Ishikawa (cell line): ENCODE measurements around the gene ITGA1.

Experiments used
- CEBPB ChIP-seq: IDR thresholded peaks from 2 replicates; pipeline ENCODE4 v1.6.1; 2012
- CREB1 ChIP-seq: IDR thresholded peaks from 2 replicates; pipeline ENCODE4 v1.6.1; 2012; ENCODE audit warnings: low read depth
- EGR1 ChIP-seq: IDR thresholded peaks from 2 replicates; pipeline ENCODE4 v1.6.1; 2012
- EP300 ChIP-seq: IDR thresholded peaks from 2 replicates; pipeline ENCODE4 v1.6.1; 2012; ENCODE audit warnings: borderline replicate concordance
- FOXM1 ChIP-seq: IDR thresholded peaks from 2 replicates; pipeline ENCODE4 v1.6.1; 2012; ENCODE audit warnings: low read depth, borderline replicate concordance
- MAX ChIP-seq: IDR thresholded peaks from 2 replicates; pipeline ENCODE4 v1.6.1; 2012
- NFIC ChIP-seq: IDR thresholded peaks from 2 replicates; pipeline ENCODE4 v1.6.1; 2012
- RAD21 ChIP-seq: IDR thresholded peaks from 2 replicates; pipeline ENCODE4 v1.6.1; 2012; ENCODE audit warnings: low read depth
- TAF1 ChIP-seq: IDR thresholded peaks from 2 replicates; pipeline ENCODE4 v1.6.1; 2012; ENCODE audit warnings: low read depth, mild to moderate bottlenecking
- TCF12 ChIP-seq: IDR thresholded peaks from 2 replicates; pipeline ENCODE4 v1.6.1; 2012; ENCODE audit warnings: low read depth
- TEAD4 ChIP-seq: IDR thresholded peaks from 2 replicates; pipeline ENCODE4 v1.6.1; 2012
- YY1 ChIP-seq: IDR thresholded peaks from 2 replicates; pipeline ENCODE4 v1.6.1; 2012; ENCODE audit warnings: low read depth
- ZBTB7A ChIP-seq: IDR thresholded peaks from 2 replicates; pipeline ENCODE4 v1.6.1; 2012; ENCODE audit warnings: low read depth
- TF ChIP-seq, protein P1 (sequence below): IDR thresholded peaks from 2 replicates; pipeline ENCODE4 v1.6.1; 2012; ENCODE audit warnings: low read depth, mild to moderate bottlenecking
- TF ChIP-seq, protein P2 (sequence below): IDR thresholded peaks from 2 replicates; pipeline ENCODE4 v1.6.1; 2012

Gene ITGA1

DNA sequence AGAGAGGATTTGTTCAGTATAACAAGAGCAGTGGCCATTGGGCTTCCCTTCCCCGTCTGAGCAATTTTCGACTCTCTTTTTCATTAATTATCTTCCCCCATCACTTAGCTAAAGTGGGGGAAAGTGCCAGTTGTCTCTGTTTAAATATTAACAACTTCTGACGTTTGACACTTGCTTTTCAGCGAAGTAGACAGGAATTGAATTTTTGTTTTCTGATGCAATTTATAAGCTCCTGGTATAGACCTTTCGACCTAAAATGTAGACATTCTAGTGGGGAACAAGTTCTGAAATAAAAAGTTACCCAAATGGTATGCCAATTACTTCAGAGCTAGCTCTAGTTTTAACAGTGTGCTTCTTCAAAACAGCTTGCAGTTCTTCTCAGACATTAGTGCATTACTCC lies 100.6 kb downstream of the ITGA1 start:
- TF ChIP-seq, protein P1, sequence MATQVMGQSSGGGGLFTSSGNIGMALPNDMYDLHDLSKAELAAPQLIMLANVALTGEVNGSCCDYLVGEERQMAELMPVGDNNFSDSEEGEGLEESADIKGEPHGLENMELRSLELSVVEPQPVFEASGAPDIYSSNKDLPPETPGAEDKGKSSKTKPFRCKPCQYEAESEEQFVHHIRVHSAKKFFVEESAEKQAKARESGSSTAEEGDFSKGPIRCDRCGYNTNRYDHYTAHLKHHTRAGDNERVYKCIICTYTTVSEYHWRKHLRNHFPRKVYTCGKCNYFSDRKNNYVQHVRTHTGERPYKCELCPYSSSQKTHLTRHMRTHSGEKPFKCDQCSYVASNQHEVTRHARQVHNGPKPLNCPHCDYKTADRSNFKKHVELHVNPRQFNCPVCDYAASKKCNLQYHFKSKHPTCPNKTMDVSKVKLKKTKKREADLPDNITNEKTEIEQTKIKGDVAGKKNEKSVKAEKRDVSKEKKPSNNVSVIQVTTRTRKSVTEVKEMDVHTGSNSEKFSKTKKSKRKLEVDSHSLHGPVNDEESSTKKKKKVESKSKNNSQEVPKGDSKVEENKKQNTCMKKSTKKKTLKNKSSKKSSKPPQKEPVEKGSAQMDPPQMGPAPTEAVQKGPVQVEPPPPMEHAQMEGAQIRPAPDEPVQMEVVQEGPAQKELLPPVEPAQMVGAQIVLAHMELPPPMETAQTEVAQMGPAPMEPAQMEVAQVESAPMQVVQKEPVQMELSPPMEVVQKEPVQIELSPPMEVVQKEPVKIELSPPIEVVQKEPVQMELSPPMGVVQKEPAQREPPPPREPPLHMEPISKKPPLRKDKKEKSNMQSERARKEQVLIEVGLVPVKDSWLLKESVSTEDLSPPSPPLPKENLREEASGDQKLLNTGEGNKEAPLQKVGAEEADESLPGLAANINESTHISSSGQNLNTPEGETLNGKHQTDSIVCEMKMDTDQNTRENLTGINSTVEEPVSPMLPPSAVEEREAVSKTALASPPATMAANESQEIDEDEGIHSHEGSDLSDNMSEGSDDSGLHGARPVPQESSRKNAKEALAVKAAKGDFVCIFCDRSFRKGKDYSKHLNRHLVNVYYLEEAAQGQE: no peak
- TF ChIP-seq ZBTB7A: no peak
- no peak for TF ChIP-seq YY1
- no peak for TF ChIP-seq NFIC
- TF ChIP-seq RAD21: no peak
- no peak for TF ChIP-seq CEBPB

DNA sequence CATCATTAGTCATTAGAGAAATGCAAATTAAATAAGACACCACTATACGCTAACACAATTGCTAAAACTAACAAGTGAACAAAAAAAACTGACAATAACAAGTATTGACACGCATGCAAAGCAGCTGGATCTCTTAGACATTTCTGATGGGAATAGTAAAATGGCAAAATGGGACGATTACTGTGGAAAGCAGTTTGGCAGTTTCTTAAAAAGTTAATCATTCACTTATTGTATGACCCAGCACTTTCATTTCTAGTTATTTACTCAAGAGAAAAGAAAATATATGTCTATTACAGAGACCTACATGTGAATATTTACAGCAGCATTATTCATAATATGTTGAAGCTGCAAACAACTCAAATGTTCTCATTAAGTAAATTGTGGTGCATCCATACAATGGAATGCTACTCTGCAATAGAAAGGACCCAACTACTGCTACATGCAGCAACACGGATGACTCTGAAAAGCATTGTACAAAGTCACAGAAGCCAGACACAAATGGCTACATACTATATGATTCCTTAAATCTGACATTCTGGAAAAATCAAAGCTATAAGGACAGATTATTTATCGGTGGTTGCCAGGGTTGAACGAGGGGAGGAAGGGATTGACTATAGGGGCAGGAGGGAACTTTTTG lies 104.6 kb downstream of the ITGA1 start:
- TF ChIP-seq EGR1 (no peak), NFIC (no peak), RAD21 (no peak), YY1 (no peak), EP300 (no peak), ZBTB7A (no peak), TEAD4 (no peak), TCF12 (no peak), MAX (no peak), TAF1 (no peak), CEBPB (no peak), FOXM1 (no peak), CREB1 (no peak)
- TF ChIP-seq, protein P2, sequence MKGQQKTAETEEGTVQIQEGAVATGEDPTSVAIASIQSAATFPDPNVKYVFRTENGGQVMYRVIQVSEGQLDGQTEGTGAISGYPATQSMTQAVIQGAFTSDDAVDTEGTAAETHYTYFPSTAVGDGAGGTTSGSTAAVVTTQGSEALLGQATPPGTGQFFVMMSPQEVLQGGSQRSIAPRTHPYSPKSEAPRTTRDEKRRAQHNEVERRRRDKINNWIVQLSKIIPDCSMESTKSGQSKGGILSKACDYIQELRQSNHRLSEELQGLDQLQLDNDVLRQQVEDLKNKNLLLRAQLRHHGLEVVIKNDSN: no peak
- TF ChIP-seq, protein P1: no peak

DNA sequence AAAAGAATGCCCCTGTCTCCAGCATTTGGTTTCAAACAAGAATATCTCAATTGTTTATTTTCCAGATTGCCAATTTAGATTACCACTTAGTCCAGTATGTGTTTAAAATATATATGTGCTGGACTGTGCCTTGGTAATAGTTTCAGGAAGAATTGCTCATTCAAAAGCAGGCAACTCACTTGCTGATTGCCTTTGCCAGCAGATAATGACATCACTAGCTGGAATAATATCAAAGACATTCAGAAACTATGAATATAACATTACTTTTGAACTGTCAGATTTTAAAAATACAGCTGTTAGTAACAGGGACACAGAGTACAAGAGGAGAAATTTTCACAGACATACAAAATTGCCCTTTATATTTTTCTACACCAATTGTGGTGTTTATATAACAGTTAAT lies 105.4 kb downstream of the ITGA1 start:
- TF ChIP-seq ZBTB7A: no peak
- no peak for TF ChIP-seq CREB1
- TF ChIP-seq RAD21: no peak
- no peak for TF ChIP-seq YY1
- TF ChIP-seq EGR1: no peak
- no peak for TF ChIP-seq EP300
- TF ChIP-seq, protein P2: no peak
- no peak for TF ChIP-seq TAF1
- TF ChIP-seq, protein P1: no peak
- TF ChIP-seq TCF12: no peak
- no peak for TF ChIP-seq MAX
- TF ChIP-seq NFIC: no peak
- TF ChIP-seq FOXM1: no peak
- TF ChIP-seq CEBPB: no peak
- no peak for TF ChIP-seq TEAD4

DNA sequence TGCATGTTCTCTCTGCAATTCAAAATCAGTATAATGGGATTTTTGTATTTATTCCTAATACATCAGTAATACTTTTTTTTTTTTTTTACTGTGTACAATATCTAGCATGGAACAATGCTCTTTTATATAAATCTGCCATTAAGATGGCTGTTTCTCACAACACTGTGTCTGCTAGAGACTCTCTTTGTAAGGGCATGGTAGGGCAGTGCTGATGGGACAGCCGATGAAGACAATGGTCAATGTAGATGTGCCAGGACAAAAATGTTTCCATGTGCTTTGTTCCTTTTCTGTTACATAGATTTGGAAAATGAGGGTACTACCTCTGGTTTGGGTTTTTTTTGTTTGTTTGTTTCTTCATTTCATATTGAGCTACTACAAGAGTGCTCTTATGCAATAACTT lies 106.1 kb downstream of the ITGA1 start:
- TF ChIP-seq EP300: no peak
- TF ChIP-seq, protein P1: peak; percentile 19; the same call in 1 of the 2 replicates
